ENCODE results near the gene ASNS. TPM values are rescaled to one million over a fixed set of nuclear protein-coding genes. Genes with fewer than 3 reads are reported as not detected.
"Not testable (repeated sequence)": the region's sequence is repeated elsewhere in the genome, so short reads cannot be mapped to it uniquely, and the experiment has no call there.

Gene ASNS
- total RNA-seq, result 15.7 TPM
- long read RNA-seq, transcript ASNS-202 (13 exons, 1,994 nt), result major isoform, 14 of 15 reads
- long read RNA-seq, partial matches to known transcripts, result 0 of 15 reads
- long read RNA-seq, other reads (novel, unspliced or antisense), result 0 of 15 reads

DNA sequence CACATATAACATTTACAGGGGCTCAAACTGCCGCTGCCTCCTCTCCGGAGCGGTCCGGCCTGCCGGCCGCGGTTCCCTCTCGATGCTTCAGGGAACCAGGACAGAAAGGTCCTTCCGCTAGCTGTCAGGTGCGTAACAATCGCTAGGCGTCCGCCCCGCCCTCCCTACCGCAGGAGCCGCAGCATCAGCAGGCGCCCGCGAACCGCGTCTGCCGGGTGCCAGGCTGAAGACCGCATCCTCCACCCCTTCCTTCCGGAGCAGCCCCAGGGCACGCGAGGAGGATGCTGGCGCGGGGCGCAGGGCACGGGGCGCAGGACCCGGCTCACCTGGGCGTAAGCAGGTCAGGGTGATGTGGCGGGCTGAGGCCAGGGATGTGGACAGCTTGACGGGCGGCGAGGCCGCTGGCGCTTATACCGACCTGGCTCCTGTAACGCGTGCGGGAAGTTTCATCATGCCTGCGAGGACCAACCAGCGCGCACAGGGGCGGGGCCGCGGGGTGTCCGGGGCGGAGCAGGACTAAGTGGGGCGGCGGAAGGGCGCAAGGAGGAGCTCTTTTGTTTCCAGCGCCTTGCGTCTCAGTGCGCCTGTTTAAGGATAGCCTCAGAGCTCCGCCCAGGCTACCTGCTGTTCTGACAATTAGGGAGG, at the start of gene ASNS:
Gene ASNS, minus strand, starts transcription at position 384 of the 645 bp plus-strand sequence. CDS start 3,252 bp downstream, outside the sequence.
- intact Hi-C loops (cut with DNase I), result no loop called here
- Histone ChIP-seq H3K9me3 (no peaks in the 10 kb centered on the region), H3K4me1 (no peaks in the 10 kb centered on the region)

GRCh38 chr7:97921254-97921653, 49.0 kb upstream of the ASNS start:
- intact Hi-C loops (cut with DNase I); H3K9me3 ChIP-seq; H3K27ac ChIP-seq; H3K4me1 ChIP-seq; H3K4me3 ChIP-seq; DNase-seq; H3K36me3 ChIP-seq; ATAC-seq; H3K27me3 ChIP-seq: not testable (repeated sequence)

More for the DNA sequence above, at the start of gene ASNS:
- Histone ChIP-seq H3K4me3 (peak within 1 kb of the TSS; percentile 76), H3K36me3 (no peaks in the 10 kb centered on the region), H3K27me3 (no peaks in the 10 kb centered on the region), H3K27ac (peak within 1 kb of the TSS; percentile 45)
- DNase-seq, result peak; percentile 96
- TF ChIP-seq, protein P1, sequence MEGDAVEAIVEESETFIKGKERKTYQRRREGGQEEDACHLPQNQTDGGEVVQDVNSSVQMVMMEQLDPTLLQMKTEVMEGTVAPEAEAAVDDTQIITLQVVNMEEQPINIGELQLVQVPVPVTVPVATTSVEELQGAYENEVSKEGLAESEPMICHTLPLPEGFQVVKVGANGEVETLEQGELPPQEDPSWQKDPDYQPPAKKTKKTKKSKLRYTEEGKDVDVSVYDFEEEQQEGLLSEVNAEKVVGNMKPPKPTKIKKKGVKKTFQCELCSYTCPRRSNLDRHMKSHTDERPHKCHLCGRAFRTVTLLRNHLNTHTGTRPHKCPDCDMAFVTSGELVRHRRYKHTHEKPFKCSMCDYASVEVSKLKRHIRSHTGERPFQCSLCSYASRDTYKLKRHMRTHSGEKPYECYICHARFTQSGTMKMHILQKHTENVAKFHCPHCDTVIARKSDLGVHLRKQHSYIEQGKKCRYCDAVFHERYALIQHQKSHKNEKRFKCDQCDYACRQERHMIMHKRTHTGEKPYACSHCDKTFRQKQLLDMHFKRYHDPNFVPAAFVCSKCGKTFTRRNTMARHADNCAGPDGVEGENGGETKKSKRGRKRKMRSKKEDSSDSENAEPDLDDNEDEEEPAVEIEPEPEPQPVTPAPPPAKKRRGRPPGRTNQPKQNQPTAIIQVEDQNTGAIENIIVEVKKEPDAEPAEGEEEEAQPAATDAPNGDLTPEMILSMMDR (IDR thresholded peaks at IDR 0.05), result no peak
- ATAC-seq, result peak; percentile 100

GRCh38 chr7:97915267-97915666, 43.1 kb upstream of the ASNS start:
- H3K27me3 ChIP-seq; H3K27ac ChIP-seq; H3K4me1 ChIP-seq; H3K9me3 ChIP-seq; DNase-seq; H3K36me3 ChIP-seq; ATAC-seq; intact Hi-C loops (cut with DNase I); H3K4me3 ChIP-seq: not testable (repeated sequence)

- H3K4me1 ChIP-seq; ATAC-seq; H3K4me3 ChIP-seq; H3K27ac ChIP-seq; H3K9me3 ChIP-seq; intact Hi-C loops (cut with DNase I); DNase-seq; H3K36me3 ChIP-seq; H3K27me3 ChIP-seq: not testable (repeated sequence)
Observed at GRCh38 chr7:97912294-97912693, 40.1 kb upstream of the ASNS start.

GRCh38 chr7:97896893-97897292, 24.7 kb upstream of the ASNS start:
- DNase-seq; intact Hi-C loops (cut with DNase I): not testable (repeated sequence)

GRCh38 chr7:97891721-97892120, 19.5 kb upstream of the ASNS start:
- ATAC-seq; H3K27me3 ChIP-seq; H3K9me3 ChIP-seq; H3K4me3 ChIP-seq; H3K27ac ChIP-seq; H3K36me3 ChIP-seq; H3K4me1 ChIP-seq; DNase-seq; intact Hi-C loops (cut with DNase I): not testable (repeated sequence)

More at GRCh38 chr7:97896893-97897292, 24.7 kb upstream of the ASNS start:
- not testable (repeated sequence) for H3K36me3 ChIP-seq, H3K27me3 ChIP-seq, H3K4me3 ChIP-seq, ATAC-seq, H3K4me1 ChIP-seq, H3K9me3 ChIP-seq, H3K27ac ChIP-seq

DNA sequence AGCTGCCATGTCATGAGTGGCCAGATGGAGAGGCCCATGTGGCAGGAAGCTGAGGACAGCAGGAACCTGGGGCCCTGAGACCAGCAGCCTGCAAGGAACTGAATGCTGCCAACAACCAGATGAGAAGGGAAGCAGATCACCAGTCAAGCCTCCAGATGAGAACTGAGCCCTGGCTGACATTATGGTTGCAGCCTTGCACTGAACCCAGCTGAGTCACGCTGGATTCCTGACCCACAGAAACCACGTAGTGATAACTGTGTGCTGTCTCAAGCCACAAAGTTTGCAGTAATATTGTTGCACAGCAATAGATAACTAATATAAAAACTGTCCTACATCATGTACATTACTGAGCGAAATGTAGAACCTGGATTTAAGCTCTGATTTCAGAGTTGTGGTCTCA, 7.3 kb upstream of the ASNS start:
- H3K27ac ChIP-seq; ATAC-seq; DNase-seq; H3K27me3 ChIP-seq; H3K9me3 ChIP-seq; H3K4me1 ChIP-seq; H3K4me3 ChIP-seq; H3K36me3 ChIP-seq; intact Hi-C loops (cut with DNase I): not testable (repeated sequence)

DNA sequence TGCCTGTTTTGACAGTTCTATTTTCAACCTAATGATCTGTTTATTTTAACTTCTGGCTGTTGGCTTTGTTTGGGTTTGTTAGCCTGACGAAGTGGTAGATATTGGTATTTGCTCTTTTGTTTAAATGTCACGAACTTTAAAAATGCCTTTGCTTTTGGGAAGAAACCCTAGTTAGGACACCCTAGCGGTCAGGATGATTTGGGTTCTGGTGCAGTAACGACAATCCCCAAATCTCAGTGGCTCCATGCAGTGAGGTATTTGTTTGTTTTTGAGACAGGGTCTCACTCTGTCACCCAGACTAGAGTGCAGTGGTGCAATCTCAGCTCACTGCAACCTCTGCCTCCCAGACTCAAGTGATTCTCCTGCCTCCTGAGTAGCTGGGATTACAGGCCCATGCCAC, 2.7 kb upstream of the ASNS start:
- intact Hi-C loops (cut with DNase I); H3K9me3 ChIP-seq; ATAC-seq; H3K27me3 ChIP-seq; H3K4me1 ChIP-seq; DNase-seq; H3K27ac ChIP-seq; H3K4me3 ChIP-seq; H3K36me3 ChIP-seq: not testable (repeated sequence)

GRCh38 chr7:97873606-97874005, 1.4 kb upstream of the ASNS start:
- Histone ChIP-seq H3K4me1 (no peaks in the 10 kb centered on the region), H3K27me3 (no peaks in the 10 kb centered on the region), H3K4me3 (no peak overlapping the region), H3K27ac (no peak overlapping the region), H3K36me3 (no peaks in the 10 kb centered on the region), H3K9me3 (no peaks in the 10 kb centered on the region)
- TF ChIP-seq, protein P1 (IDR thresholded peaks at IDR 0.05), result no peak
- ATAC-seq (no peak), DNase-seq (no peak)
- intact Hi-C loops (cut with DNase I), result no loop called here

Measured in upper lobe of right lung (tissue), 1 donor.